Femur (tissue), 1 donor: ENCODE measurements around the gene CAMKK1.

ENCODE experiments used
- DNase-seq: peaks from one replicate; pipeline ENCODE4 v3.0.0-alpha.2; 2017

Gene CAMKK1

GRCh38 chr17:3917391-3917931 is 24.6 kb upstream of the CAMKK1 start:
- no peak for DNase-seq

- no peak for DNase-seq
These were observed 24.0 kb upstream of the CAMKK1 start for GRCh38 chr17:3916825-3917224.

GRCh38 chr17:3915995-3916696 is 23.3 kb upstream of the CAMKK1 start, which contains the start of gene P2RX1:
P2RX1 (minus strand) TSS chr17:3916465; CDS start chr17:3916225, 240 bp downstream.
- DNase-seq, result no peak

GRCh38 chr17:3915581-3915994 is 22.7 kb upstream of the CAMKK1 start:
- DNase-seq, result no peak

GRCh38 chr17:3914312-3914670 is 21.4 kb upstream of the CAMKK1 start:
- DNase-seq, result no peak

- peak; percentile 88 for DNase-seq
These were observed 20.9 kb upstream of the CAMKK1 start for GRCh38 chr17:3913531-3914311.

- no peak for DNase-seq
These were observed 20.0 kb upstream of the CAMKK1 start for GRCh38 chr17:3912827-3913226.

- DNase-seq, result peak; percentile 82
These were observed 18.6 kb upstream of the CAMKK1 start for GRCh38 chr17:3911271-3912053.

- no peak for DNase-seq
These were observed 17.8 kb upstream of the CAMKK1 start for GRCh38 chr17:3910420-3911270.

- DNase-seq, result no peak
These were observed 16.4 kb upstream of the CAMKK1 start for GRCh38 chr17:3909257-3909656.

- no peak for DNase-seq
These were observed 14.8 kb upstream of the CAMKK1 start for GRCh38 chr17:3907483-3908216.

GRCh38 chr17:3906881-3907280 is 14.0 kb upstream of the CAMKK1 start:
- no peak for DNase-seq

- no peak for DNase-seq
These were observed 12.2 kb upstream of the CAMKK1 start for GRCh38 chr17:3905017-3905520.

- DNase-seq, result no peak
These were observed 11.6 kb upstream of the CAMKK1 start for GRCh38 chr17:3904501-3904900.

- no peak for DNase-seq
These were observed 11.0 kb upstream of the CAMKK1 start for GRCh38 chr17:3903881-3904290.

GRCh38 chr17:3903051-3903825 is 10.4 kb upstream of the CAMKK1 start:
- no peak for DNase-seq

- DNase-seq, result no peak
These were observed 7.8 kb upstream of the CAMKK1 start for GRCh38 chr17:3900646-3901045.

GRCh38 chr17:3897731-3898130 is 4.9 kb upstream of the CAMKK1 start:
- DNase-seq, result no peak

GRCh38 chr17:3896968-3897235 is 4.0 kb upstream of the CAMKK1 start:
- DNase-seq, result no peak

- DNase-seq, result no peak
These were observed 3.5 kb upstream of the CAMKK1 start for GRCh38 chr17:3896108-3896967.
